ENCODE results near the gene RPL28.
A peak's percentile ranks its signal among the peaks of the same experiment; 100 is the strongest.

Gene RPL28

DNA sequence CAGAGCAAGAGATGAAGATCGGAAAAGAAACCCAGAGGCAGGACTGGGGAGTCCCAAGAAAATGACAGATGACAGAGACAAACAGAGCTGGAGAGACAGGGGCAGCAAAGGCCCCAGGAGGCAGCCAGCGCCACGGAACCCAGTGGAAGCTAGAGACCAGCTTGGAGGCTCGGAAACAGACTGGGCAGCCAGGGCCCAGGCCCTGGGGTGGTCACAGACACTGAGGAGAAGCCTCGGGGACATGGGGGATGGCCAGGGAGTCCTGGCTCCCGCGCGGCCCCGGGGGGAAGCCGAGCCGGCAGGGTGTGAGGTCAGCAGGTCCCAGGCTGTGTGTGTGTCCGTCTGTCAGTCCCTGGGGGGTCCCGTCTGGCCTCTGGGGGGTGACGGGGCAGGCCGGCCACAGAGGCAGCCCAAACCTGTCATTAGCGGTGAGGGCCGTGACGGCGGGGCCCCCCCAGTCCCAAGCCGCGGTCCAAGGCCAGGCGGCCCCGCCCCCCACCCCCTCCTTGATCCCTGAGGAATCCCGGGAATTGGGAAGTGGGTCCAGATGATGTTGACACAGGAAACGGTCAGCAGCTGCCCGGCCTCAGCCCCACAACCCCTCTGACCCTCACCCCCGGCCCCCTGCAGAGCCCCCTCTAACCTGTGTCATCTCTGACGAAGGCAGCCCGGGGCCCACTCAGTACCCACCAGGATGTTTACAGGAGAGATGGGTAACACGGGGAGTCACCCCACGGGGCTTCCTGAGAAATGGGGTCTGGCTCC lies 11.6 kb upstream of the RPL28 start:
- DNase-seq: no peak

- DNase-seq: no peak
These were observed 9.3 kb upstream of the RPL28 start, which contains the start of gene TMEM190 for GRCh38 chr19:55376241-55376933. TSS of gene TMEM190 (plus strand) at chr19:55376826. CDS start at chr19:55376854, 28 bp downstream.

GRCh38 chr19:55377356-55378131 lies 8.2 kb upstream of the RPL28 start:
- no peak for DNase-seq

DNA sequence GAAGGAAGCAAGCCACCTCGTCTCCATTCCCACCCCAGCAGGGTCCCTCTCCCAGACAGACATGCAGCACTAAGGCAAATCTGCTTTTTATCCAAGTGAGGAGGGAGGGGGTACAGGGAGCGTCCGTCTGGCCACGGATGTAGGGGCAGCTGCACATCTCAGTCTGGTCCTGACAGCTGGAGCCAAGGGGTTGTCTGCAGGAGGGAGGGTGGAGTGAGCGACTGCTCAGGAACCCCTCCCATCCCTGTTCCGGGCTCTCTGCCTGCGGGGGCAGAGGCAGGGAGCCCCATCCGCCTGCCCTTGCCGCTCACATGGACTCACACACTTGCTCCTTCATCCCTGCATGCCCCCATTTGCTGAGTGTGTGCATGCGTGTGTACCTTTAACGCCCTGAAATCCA lies 6.6 kb upstream of the RPL28 start:
- DNase-seq: no peak

DNA sequence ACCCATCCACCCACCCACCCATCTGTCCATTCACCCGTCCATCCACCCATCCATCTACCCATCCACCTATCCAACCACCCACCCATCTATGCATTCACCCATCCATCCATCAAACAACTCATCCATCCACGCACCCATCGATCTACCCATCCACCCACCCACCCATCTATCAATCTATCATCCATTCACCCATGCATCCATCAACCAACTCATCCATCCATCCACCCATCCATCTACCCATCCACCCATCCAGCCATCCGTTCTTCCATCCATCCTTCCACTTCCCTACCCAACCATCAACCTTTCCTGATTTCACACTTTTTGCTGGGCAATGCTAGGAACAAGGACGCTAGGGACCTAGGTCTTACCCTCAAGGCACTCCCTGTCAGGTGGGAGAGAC lies 3.7 kb upstream of the RPL28 start:
- DNase-seq: no peak

DNA sequence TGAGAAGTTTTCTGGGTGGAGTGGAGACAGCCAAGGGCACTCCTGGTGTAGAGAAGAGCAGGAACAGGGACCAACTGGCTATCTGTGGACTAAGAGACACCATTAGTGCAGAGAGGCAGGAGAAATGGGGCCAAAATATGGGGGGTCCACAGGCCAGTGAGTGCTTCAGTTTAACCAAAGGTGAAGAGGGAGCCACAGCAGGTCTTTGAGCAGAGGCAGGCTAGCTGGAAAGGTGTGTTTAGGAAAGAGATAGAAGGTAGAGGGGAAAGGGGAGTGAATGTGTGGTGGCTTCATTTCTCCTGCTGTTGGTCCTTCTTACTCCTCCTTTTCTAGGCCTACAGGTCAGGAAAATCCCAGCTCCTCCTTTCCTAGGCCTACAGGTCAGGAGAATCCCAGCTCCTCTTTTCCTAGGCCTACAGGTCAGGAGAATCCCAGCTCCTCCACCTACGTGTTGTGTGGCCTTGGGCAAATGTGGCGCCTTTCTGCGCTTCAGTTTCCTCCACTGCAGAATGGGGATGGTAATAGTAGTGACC lies 3.1 kb upstream of the RPL28 start:
- no peak for DNase-seq

DNA sequence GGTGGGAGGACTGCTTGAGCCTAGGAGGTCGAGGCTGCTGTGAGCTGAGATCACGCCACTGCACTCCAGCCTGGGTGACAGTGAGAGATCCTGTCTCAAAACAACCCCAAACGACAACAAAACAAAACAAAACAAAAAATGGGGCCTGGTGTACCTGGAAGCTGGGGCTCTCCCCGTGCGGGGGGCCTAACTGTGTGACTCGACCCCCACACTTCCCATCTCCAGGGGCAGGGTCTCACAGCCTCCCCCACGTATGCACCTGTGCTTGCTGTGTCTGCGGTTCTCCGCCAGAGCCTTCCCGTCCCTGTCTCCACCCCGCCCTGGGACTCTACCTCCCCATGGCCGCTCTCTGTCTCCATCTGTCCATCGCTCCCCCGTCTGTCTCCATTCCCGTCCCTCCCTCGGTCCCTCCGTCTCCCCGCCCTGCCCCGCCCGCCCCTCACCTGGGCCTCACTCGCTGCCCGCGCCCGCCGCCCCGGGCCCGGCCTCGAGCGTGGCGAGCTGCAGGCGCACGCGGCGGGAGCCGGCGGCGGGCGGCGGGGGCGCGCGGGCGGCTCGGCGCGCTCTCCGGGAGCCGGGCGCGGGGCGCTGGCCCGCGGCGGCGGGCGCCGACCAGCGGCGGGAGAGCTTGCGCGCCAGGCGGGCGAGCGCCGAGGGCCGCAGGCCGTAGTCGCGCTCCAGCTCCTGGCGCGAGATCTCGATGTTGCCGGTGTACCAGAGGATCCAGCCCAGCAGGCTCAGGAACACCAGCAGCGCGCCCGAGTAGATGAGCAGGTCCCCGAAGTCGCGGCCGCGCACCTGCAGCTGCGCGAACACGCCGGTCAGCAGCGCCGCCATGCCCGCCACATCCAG lies 2.2 kb upstream of the RPL28 start:
- peak in 1 of 2 experiments; percentile 20 for DNase-seq

DNA sequence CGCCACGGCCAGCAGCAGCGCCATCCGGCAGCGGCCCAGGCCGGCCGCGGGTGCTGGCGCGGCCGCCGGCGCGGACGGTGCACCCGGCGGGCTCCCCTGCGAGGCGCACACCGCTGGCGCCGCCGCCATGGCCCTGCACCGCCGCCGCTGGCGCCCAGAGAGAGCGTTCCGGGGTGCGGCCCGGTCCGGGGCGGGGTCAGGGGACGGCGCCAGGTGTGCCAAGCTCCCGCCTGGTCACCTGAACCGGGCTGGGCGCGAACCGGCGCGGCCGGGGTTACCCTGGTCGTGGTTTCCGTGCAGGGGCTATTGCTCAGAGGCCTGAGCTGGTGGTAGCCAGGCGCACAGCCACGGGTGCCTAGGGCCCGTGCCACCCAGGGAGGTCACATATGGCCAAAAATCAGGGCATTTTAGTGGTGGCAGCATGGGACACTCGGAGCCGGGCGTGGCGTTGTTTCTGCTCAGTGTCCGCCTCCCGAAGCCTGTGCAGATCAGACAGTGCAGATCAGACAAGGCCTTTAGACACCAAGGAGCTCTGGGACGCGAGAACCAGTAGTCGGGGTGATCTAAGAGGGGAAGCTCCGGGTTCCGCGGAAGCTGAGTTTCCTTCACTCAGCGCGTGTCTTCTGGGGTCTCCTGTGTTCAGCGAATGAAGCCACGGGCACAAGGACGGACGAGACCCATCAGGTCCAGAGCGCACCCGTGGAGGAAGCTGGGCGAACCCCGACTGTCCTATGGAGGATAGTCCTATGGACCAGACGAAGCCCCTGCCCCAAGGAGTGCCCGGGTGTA lies 1.4 kb upstream of the RPL28 start, which contains the start of gene TMEM238:
TSS of gene TMEM238 (minus strand) at position 162 of the 789 bp plus-strand sequence. CDS start at position 129, 33 bp downstream.
- no peak for DNase-seq

DNA sequence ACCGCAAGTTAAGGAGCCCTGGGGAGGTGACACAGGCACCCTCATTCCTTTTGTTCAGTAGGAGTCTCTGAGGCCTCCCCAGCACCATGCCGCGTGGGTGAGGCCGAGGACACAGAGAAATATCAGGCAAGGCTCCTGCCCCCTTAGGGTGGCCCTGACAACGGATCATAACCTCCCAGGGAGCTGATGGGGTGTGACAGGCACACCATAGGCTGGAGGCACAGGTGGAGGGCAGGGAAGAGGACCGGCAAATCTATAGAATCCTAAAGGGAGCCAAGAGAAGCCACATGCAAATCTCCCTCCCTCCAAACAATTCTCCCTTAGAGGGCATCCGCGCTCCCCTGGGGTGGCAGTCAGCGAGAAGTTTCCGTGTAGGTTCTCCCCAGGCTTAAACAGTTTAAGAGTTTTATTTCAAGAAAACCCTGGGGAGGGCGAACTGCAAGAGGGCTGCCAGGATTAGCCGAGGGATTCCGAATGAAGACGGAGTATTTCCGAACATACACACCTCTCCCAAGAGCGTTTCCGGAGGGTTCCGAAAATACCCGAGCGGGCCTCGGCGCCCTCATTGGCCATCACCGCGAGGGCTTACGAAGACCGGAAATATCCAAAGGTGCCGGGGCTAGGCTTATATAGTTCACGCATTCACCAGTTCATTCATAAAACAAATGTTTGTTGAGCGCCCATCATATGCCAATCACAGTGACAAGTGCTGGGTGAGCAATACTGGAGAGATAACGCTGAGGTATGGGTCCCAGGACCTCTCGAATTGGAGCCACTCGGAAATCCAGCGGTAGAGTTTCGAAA lies 610 bp upstream of the RPL28 start:
- peak; percentile 64 to 90 for DNase-seq

- DNase-seq: no peak
These were observed 800 bp downstream of the RPL28 start for GRCh38 chr19:55386493-55386971.

- DNase-seq: no peak
These were observed 2.2 kb downstream of the RPL28 start for GRCh38 chr19:55387736-55388497.

DNA sequence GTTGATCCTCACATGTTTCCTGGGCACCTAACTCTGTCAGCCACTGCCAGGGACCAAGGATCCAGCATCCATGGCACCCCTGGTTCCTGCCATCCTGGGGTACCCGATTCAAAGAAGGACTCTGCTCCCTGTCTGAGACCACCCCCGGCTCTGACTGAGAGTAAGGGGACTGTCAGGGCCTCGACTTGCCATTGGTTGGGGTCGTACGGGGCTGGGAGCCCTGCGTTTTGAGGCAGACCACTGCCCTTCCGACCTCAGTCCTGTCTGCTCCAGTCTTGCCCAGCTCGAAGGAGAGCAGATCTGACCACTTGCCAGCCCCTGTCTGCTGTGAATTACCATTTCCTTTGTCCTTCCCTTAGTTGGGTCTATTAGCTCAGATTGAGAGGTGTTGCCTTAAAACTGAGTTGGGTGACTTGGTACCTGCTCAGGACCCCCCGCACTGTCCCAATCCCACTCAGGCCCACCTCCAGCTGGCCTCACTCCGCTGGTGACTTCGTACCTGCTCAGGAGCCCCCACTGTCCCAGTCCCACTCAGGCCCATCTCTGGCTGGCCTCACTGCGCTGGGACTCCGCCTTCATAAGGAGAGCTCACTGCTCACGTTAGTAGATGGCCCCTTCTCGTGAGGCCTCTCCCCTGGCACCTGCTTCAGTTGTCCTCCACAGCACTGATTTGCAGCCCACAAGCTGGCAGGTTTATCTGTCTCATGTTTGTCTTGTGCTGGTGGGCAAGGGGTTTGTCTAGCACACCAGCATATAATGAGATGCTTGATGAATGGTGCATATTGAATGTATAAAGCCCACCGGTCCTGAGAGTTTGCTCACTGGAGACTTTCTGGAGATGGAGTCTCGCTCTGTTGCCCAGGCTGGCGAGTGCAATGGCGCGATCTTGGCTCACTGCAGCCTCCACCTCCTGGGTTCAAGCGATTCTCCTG lies 3.9 kb downstream of the RPL28 start:
- DNase-seq: no peak

GRCh38 chr19:55390461-55390880 lies 4.7 kb downstream of the RPL28 start:
- no peak for DNase-seq

DNA sequence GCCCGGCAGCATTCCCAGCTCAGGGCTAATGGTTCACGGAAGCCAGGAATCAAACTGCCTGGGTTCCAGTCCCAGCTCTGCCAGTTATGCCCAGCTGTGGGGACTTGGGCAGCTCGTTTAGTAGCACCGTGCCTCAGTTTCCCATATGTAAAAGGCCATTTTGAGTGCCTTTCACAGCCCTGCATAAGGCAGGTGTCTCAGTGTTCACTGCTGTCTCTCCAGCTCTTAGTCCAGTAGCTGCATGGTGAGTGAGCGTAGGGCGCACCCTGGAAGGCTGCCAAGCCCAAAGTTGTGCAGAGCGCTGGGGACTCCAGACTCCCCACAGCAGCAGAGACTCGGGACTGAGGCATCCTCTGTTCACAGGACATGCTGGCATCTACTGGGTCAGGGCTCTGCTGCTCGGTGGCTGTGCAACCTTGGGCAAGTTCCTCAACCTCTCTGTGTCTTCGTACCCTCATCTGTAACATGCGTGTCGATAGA lies 5.5 kb downstream of the RPL28 start:
- no peak for DNase-seq

- DNase-seq: no peak
These were observed 6.2 kb downstream of the RPL28 start for GRCh38 chr19:55391702-55392615.

DNA sequence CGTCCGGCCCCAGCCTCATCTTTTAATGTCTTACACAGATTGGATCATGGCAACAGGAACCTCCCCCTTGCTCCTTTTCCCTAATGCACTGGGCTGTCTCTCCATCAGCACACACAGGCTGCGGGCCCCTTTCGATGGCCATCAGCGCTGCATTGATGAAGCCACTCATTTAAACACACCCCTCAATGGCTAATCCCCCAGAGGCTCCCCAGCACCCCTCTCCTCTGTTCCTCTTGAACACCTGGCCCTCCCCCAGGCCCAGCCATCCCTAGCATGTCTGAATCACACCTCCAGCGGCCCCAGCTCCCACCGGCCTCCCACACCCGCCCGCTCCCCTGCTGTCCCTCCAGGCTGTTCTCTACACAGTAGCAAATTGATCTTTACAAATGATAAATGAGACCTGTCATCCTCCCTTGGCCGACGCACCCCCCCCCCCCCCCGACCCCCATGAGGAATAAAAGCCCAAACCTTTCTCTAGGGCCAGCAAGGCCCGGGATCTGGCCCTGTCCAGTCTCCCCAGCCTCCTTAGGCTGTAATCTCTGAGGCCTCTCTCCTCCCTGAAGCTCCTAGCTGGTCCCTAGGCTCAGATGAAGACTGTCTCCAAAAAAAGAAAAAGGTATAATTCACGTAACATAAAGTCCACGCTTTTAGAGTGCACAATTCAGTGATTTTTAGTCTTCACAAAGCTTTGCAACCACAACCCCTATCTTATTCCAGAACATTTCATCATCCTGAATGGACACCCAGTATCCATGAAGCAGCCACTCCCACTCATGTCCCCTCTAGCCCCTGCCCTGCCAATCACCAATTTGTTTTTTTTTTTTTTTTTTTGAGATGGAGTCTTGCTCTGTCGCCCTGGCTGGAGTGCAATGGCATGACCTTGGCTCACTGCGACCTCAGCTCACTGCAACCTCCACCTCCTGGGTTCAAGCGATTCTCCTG lies 7.4 kb downstream of the RPL28 start:
- no peak for DNase-seq
